OCI-M2 (cell line): ENCODE results near the gene APOD.
"Not testable (repeated sequence)": the region's sequence is repeated elsewhere in the genome, so short reads cannot be mapped to it uniquely, and the experiment has no call there.

Experiments used
- DNase-seq: peaks from one replicate; lab custom pipeline; 2025; ENCODE audit not compliant: unreplicated experiment; lab: John Stamatoyannopoulos, UW

APOD gene

GRCh38 chr3:195583831-195584542 is at the start of gene APOD:
TSS of gene APOD (minus strand) at chr3:195583940. CDS start at chr3:195579461, 4,479 bp downstream.
- DNase-seq: no peak

- not testable (repeated sequence) for DNase-seq
These were observed 49.6 kb upstream of the APOD start for GRCh38 chr3:195633351-195633750.

GRCh38 chr3:195632501-195633185 is 48.9 kb upstream of the APOD start:
- not testable (repeated sequence) for DNase-seq

GRCh38 chr3:195632046-195632445 is 48.3 kb upstream of the APOD start:
- DNase-seq: not testable (repeated sequence)

GRCh38 chr3:195630938-195631495 is 47.3 kb upstream of the APOD start:
- not testable (repeated sequence) for DNase-seq

GRCh38 chr3:195630086-195630917 is 46.6 kb upstream of the APOD start:
- not testable (repeated sequence) for DNase-seq

GRCh38 chr3:195629682-195630081 is 45.9 kb upstream of the APOD start:
- DNase-seq: not testable (repeated sequence)

GRCh38 chr3:195628386-195628920 is 44.7 kb upstream of the APOD start:
- DNase-seq: not testable (repeated sequence)

- DNase-seq: not testable (repeated sequence)
These were observed 44.0 kb upstream of the APOD start for GRCh38 chr3:195627515-195628385.

- DNase-seq: not testable (repeated sequence)
These were observed 41.1 kb upstream of the APOD start for GRCh38 chr3:195624603-195625560.

- DNase-seq: not testable (repeated sequence)
These were observed 40.4 kb upstream of the APOD start for GRCh38 chr3:195624171-195624570.

GRCh38 chr3:195623217-195623965 is 39.7 kb upstream of the APOD start:
- DNase-seq: not testable (repeated sequence)

- not testable (repeated sequence) for DNase-seq
These were observed 38.9 kb upstream of the APOD start for GRCh38 chr3:195622523-195623170.

- DNase-seq: not testable (repeated sequence)
These were observed 38.3 kb upstream of the APOD start for GRCh38 chr3:195622012-195622411.

GRCh38 chr3:195621095-195621494 is 37.4 kb upstream of the APOD start:
- not testable (repeated sequence) for DNase-seq

- DNase-seq: not testable (repeated sequence)
These were observed 36.7 kb upstream of the APOD start for GRCh38 chr3:195620476-195620875.

- DNase-seq: not testable (repeated sequence)
These were observed 36.0 kb upstream of the APOD start for GRCh38 chr3:195619591-195620369.
